HG03060 (cell line): ENCODE data around the gene ACADL.
"Not testable (repeated sequence)": the region's sequence is repeated elsewhere in the genome, so short reads cannot be mapped to it uniquely, and the experiment has no call there.

Experiments used
- ATAC-seq: cut with Tn5 transposase; IDR thresholded peaks from one replicate; pipeline ENCODE4 v1.9.1; 2021; ENCODE audit warnings: low read depth, moderate number of reproducible peaks; ENCODE audit not compliant: unreplicated experiment

Gene ACADL

DNA sequence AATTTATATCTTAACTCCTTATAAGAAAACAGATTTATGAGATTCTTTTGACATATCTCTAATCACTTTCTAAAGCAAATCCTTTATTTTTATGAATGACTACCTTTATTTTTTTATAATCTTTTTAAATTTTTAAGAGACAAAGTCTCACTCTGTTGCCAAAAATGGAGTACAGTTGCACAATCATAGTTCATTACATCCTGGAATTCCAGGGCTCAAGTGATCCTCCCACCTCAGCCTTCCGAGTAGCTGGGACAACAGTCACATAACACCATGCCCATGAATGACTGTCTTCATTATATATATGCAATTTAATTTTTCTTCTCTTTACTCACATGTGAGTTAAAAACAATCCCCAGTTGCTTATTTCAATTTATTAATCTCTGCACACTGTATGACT is 21.7 kb downstream of the ACADL start:
- no peak for ATAC-seq

DNA sequence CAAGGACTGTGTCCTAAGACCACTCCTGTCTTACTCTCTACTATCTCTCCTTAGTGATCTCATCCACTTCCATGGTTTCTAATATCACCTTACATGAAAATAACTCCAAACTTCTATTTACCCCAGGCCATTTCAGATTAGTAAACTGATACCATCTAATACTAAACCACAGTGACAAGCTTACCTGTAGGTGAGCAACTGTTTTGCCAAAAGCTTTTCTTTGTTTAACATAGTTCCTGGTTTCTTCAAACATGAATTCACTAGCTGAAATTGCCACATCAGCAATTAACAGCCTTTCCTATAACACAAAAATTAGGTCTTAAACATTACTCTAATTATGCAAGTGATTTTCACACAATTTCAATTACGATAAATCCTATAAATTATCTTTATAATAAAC is 22.1 kb downstream of the ACADL start:
- no peak for ATAC-seq

GRCh38 chr2:210199854-210200253 is 25.4 kb downstream of the ACADL start:
- no peak for ATAC-seq

GRCh38 chr2:210199186-210199765 is 26.0 kb downstream of the ACADL start:
- no peak for ATAC-seq

DNA sequence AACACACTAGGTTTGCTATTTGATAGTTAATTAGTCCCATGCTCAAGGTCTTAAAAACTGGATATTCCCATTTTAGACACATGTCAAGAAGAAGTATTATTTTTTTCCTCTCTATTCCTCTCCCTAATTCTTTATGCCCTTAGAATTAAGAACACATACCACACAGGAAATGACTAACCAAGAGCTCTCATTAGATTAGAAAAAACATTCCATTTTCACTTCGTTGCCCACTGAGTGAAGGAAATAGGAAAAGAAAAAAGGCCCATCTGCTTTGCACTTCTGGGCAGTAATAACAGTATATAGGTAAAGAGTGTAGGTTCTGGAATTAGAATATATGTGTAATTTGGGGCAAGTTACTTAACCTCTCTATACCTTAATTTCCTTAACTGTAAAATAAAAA is 26.9 kb downstream of the ACADL start:
- ATAC-seq = no peak

DNA sequence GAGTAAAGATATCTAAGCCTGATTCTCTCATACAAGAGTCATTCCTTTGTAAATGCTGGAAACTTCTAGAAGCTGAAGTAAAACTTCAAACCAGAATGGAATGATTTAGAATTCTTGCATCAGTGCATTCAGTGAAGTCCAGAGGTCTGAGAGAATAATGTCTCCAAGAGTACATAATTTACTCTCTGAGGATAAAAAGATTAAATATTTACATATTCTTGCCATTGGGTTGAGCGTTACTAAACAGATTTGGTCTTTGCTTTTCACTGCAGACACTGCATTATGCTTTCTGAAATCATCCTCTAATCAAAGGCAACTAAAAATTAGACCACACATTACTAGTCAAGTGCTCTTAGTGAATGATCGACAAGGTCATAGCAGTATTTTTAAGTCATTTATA is 27.5 kb downstream of the ACADL start:
- ATAC-seq = no peak

DNA sequence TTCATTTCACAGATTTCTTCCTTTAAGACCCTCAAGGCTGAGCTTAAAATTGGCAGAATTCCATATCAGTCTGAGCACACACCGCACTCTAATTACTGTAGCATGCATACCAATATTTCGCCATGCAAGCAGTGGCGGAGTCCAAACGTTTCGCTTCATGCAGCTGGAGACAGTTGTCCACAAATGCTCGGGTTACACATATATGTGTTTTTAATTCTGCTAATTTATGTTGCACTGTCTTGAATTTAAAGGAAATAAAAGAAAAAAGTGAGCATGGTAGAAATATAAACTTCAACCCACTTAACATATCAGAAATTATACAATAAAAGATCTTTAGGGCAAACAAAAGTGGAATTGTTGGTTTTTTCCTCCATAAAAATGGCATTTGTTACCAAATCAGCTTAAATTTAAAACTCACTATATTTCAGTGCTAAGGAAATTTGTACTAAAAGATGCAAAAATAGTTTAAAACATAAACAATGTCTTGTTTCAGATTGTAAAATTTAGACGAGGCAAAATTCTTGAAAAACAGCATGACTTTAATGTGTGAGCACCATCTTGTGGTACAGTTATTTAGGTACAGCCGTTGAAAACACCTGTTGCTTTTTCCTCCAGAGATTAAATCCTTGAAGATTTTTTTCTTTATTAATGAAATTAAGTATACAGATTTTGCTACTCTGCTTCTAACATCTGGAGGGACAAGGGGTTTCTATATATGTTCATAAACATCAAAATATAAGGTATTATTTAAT is 30.0 kb downstream of the ACADL start:
- no peak for ATAC-seq

GRCh38 chr2:210190345-210190744 is 34.9 kb downstream of the ACADL start:
- ATAC-seq = no peak

DNA sequence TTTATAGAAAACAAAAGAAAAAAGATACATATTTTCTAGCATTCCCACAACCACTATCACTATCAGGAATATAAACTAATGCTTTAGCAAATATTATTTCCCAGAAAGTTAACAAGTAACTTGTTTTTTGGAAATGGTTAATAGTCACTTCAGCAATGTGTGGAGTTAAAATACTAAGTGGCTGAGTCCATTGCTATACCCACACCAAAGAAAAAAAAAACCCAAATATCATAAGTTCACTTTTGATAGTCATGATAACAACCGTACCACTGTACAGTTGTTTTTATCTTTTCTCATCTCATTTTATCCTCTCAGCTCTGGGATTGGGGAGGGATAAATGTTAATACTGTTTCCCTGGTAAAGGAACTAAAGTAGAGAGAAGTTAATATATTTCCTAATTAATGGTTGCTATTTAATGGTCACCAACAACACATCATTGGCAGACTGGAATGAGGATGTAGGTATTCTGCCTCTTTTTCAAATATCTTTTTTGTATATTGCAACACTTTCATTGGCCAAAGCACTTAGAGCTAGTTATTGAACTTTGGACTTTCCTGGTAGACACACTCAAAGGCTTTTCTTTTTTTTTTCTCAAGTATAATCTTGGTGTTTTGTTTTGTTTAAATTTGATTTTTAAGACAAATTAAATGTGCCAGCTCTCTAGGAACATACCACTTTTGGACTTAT is 35.7 kb downstream of the ACADL start:
- no peak for ATAC-seq

DNA sequence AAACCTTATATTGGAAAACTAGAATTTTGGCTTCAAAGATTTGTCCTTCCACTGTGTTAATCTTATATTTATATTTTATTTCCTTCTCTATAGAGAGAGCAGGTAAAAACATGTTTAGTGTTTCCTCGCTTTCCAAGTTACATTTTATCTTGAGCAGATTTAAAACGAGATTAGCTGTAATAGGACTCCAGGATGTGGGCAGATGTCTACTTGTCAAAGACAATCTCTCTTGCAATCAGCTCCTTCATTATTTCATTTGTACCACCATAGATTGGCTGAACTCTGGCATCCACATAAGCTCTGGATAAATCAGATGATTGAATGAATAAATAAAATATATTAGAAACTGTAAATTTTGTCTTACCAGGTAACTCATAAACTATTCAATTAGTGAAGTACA is 36.5 kb downstream of the ACADL start:
- ATAC-seq = no peak

DNA sequence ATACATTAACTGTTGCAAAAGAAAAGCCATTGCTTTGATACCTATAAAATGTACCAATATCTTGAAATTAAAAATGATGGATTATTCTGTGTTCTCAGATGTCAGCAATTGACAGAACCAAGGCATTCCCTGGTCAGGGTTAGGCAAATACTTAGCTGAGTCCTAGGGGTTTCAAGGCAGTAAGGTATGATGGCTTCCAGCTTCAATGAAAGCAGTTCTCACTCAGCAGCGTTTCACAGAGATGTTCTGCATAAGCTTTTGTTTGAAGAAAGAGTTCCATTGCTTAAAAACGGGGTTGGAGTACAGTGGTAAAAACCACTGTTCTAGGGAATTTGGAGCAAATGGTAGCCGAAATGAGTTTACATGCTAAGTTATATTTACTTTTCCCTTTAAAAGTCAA is 37.1 kb downstream of the ACADL start:
- ATAC-seq = no peak

DNA sequence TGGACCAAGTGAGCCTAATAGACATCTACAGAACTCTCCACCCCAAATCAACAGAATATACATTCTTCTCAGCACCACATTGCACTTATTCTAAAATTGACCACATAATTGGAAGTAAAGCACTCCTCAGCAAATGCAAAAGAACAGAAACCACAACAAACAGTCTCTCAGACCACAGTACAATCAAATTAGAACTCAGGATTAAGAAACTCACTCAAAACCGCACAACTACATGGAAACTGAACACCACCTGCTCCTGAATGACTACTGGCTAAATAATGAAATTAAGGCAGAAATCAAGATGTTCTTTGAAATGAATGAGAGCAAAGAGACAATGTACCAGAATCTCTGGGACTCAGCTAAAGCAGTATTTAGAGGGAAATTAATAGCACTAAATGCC is 41.3 kb downstream of the ACADL start:
- ATAC-seq = not testable (repeated sequence)

DNA sequence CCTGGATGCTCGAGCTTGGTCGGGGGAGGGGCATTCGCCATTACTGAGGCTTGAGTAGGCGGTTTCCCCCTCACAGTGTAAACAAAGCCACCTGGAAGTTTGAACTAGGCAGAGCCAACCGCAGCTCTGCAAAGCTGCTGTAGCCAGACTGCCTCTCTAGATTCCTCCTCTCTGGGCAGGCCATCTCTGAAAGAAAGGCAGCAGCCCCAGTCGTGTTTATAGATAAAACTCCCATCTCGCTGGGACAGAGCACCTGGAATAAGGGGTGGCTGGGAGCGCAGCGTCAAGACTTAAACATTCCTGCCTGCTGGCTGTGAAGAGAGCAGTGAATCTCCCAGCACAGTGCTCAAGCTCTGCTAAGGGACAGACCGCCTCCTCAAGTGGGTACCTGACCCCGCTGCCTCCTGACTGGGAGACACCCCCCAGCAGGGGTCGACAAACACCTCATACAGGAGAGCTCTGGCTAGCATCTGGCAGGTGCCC is 43.6 kb downstream of the ACADL start:
- ATAC-seq = not testable (repeated sequence)

DNA sequence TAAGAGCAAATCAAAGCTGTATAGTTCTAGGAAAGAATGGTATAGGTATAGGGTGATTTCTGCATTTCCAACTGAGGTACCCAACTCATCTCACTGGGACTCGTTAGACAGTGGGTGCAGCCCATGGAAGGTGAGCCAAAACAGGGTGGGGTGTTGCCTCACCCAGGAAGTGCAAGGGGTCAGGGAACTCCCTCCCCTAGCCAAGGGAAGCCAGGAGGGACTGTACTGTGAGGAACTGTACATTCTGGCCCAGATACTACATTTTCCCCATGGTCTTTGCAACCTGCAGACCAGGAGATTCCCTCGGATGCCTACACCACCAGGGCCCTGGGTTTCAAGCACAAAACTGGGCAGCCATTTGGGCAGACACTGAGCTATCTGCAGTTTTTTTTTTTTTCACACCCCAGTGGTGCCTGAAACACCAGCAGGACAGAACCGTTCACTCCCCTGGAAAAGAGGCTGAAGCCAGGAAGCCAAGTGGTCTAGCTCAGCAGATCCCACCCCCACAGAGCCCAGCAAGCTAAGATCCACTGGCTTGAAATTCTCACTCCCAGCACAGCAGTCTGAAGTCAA is 44.1 kb downstream of the ACADL start:
- ATAC-seq = not testable (repeated sequence)

- no peak for ATAC-seq
These were observed 44.8 kb downstream of the ACADL start for GRCh38 chr2:210180477-210180876.

GRCh38 chr2:210179351-210179990 is 45.8 kb downstream of the ACADL start:
- ATAC-seq = no peak

GRCh38 chr2:210177769-210178168 is 47.5 kb downstream of the ACADL start:
- ATAC-seq = no peak

DNA sequence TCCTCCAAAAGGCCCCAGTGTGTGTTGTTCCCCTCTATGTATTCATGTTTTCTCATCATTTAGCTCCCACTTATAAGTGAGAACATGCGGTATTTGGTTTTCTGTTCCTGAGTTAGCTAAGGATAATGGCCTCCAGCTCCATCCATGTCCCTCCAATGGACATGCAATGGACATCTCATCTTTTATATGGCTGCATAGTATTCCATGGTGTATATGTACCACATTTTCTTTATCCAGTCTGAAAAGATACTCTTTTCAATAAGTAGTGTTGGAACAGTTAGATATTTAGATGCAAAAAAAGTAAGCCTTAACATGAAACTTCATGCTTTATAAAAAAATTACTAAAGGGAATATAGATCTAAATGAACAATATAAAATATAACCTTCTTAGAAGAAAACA is 48.1 kb downstream of the ACADL start:
- ATAC-seq = not testable (repeated sequence)

DNA sequence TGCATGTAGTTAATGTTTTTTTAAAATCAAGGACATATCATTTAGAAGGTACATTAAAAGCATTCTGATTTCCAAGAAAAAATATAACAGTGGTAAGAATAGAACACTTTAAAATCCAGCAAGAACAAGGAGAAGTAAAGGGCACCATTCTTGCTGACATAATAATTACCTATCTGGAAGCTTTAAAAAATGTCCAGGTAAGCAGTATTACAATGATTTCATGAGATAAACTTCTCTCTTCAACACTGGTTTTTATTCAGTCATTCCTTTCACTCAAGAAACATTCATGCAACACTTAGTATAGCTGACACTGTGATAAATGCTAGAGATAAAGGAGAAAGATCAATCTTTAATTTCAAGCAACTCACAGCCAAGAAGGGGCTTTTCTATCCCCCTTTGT is 51.2 kb downstream of the ACADL start:
- no peak for ATAC-seq

DNA sequence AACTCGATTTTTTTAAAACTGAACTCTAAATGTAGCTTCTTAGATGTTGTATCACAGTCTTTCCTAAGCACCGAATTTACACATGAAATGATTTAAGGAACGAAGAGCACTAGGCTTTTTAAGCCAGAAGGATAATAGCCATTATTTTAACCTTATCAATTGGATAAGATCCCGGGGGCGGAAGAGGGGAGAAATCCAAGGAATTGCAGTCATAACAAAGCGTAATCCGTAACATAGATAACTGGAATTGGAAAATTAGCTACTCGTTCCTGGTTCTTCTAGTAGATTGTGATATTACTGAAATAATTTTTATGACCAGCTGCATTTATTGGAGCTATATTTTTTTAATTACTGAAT is 53.0 kb downstream of the ACADL start:
- ATAC-seq = no peak
